Iris pigment epithelial cell (primary cell): Measurements from ENCODE around the gene GALR2.

Source experiments
- DNase-seq: peaks from one replicate; pipeline ENCODE4 v3.0.0-alpha.2; 2011; ENCODE audit warnings: low read depth

GALR2 gene

DNA sequence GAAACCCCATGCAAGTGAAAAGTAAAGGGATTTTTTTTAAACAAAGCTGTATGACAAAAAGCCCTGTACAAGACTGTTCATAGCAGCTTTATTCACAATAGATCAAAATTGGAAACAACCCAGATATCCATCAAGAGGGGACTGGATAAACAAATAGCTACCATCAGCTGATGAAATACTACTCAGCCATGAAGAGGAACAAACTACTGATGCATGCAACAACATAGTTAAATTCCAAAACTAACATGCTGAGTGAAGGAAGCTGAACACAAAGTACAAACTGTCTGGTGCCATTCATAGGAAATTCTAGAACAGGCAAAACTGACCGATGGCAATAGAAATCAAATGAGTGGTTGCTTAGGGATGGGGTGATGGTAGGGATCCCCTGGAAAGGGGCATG lies 51.3 kb downstream of the GALR2 start:
- no peak for DNase-seq
